IMR-90 (cell line): ENCODE measurements around the gene LHX1. TPM values are rescaled to one million over a fixed set of nuclear protein-coding genes. Genes with fewer than 3 reads are reported as not detected.

Experiments used
- ATAC-seq: fragments of 200-7000 bp; cut with Tn5 transposase; 2 replicates; pipeline ENCODE4 v1.9.1; 2020; ENCODE audit warnings: low read depth, mild to moderate bottlenecking, moderate library complexity
- BruUV-seq: library from RNA; stranded (reverse); fragments of 400-500 nt; replicated peaks from 2 replicates; lab custom pipeline; 2021; lab: Mats Ljungman, UMichigan
- CTCF ChIA-PET: fragments of 300-600 bp; formaldehyde crosslinking; extraction: SDS; loops from one replicate; lab custom pipeline; 2021; ENCODE audit warnings: antibody characterized with exemption; lab: Yijun Ruan, JAX
- POLR2A ChIA-PET: fragments of 300-600 bp; sonication (Branson Sonifier 250); formaldehyde crosslinking; loops from one replicate; lab custom pipeline; 2022; ENCODE audit warnings: antibody characterized with exemption; ENCODE audit not compliant: unreplicated experiment; lab: Charles Lee
- DNase-seq: peaks from one replicate; pipeline ENCODE4 v3.0.0; 2013
- H2AFZ ChIP-seq: replicated peaks from 2 replicates; pipeline ENCODE3; 2013; ENCODE audit warnings: low read length, mild to moderate bottlenecking; ENCODE audit not compliant: poor library complexity
- H2AK5ac ChIP-seq: 2 replicates; pipeline ENCODE4 v1.6.1; 2013; ENCODE audit warnings: low read depth, low read length, inconsistent platforms
- H2AK9ac ChIP-seq: replicated peaks from 2 replicates; pipeline ENCODE3; 2013; ENCODE audit warnings: mild to moderate bottlenecking, low read depth, low read length, moderate library complexity; ENCODE audit not compliant: poor library complexity
- H2BK120ac ChIP-seq: 2 replicates; pipeline ENCODE4 v1.6.1; 2013; ENCODE audit warnings: low read depth, low read length, inconsistent platforms
- H2BK15ac ChIP-seq: 3 replicates; pipeline ENCODE4 v1.6.1; 2013; ENCODE audit warnings: low read depth, low read length, inconsistent platforms
- H2BK20ac ChIP-seq: 2 replicates; pipeline ENCODE4 v1.6.1; 2013; ENCODE audit warnings: low read depth, mild to moderate bottlenecking, inconsistent platforms, low read length, moderate library complexity
- H2BK5ac ChIP-seq: 2 replicates; pipeline ENCODE4 v1.6.1; 2013; ENCODE audit warnings: mild to moderate bottlenecking, low read depth, low read length, inconsistent platforms; ENCODE audit not compliant: poor library complexity, severe bottlenecking
- H3K14ac ChIP-seq: replicated peaks from 2 replicates; pipeline ENCODE4 v1.6.1; 2013; ENCODE audit warnings: low read depth, low read length, inconsistent platforms
- H3K18ac ChIP-seq: 2 replicates; pipeline ENCODE4 v1.6.1; 2013; ENCODE audit warnings: low read depth, low read length, control low read depth
- H3K23ac ChIP-seq: 2 replicates; pipeline ENCODE4 v1.6.1; 2013; ENCODE audit warnings: low read depth, low read length, inconsistent platforms
- H3K27ac ChIP-seq: 2 replicates; pipeline ENCODE4 v1.5.1; 2013; ENCODE audit warnings: mild to moderate bottlenecking, control low read depth, low read length; ENCODE audit not compliant: insufficient read depth
- H3K27me3 ChIP-seq: 2 replicates; pipeline ENCODE4 v1.6.1; 2013; ENCODE audit warnings: low read length; ENCODE audit not compliant: control insufficient read depth, insufficient read depth
- H3K36me3 ChIP-seq: 2 replicates; pipeline ENCODE4 v1.6.1; 2013; ENCODE audit warnings: low read length, mixed read lengths; ENCODE audit not compliant: control insufficient read depth, insufficient read depth
- H3K4ac ChIP-seq: 2 replicates; pipeline ENCODE4 v1.6.1; 2013; ENCODE audit warnings: low read depth, low read length, inconsistent platforms
- H3K4me1 ChIP-seq: 2 replicates; pipeline ENCODE4 v1.6.1; 2013; ENCODE audit warnings: low read length, mixed read lengths; ENCODE audit not compliant: control insufficient read depth, insufficient read depth
- H3K4me2 ChIP-seq: 2 replicates; pipeline ENCODE4 v1.6.1; 2013; ENCODE audit warnings: low read depth, mild to moderate bottlenecking, control low read depth, low read length, moderate library complexity
- H3K4me3 ChIP-seq: 2 replicates; pipeline ENCODE4 v1.5.1; 2013; ENCODE audit warnings: low read depth, mild to moderate bottlenecking, control low read depth, low read length, moderate library complexity; ENCODE audit not compliant: insufficient read depth
- H3K56ac ChIP-seq: 2 replicates; pipeline ENCODE4 v1.6.1; 2013; ENCODE audit warnings: low read length, inconsistent platforms; ENCODE audit not compliant: insufficient read depth; ENCODE audit errors: extremely low read depth
- H3K79me1 ChIP-seq, 2 experiments: 2 replicates each; pipeline ENCODE4 v1.6.1; 2013; ENCODE audit warnings: low read length in 2 of 2, inconsistent platforms in 1 of 2, low read depth in 1 of 2
- H3K9ac ChIP-seq: 2 replicates; pipeline ENCODE4 v1.6.1; 2013; ENCODE audit warnings: low read depth, low read length, control low read depth
- H3K9me1 ChIP-seq: 2 replicates; pipeline ENCODE4 v1.6.1; 2013; ENCODE audit warnings: low read length, inconsistent platforms; ENCODE audit not compliant: insufficient read depth
- H3K9me3 ChIP-seq: 2 replicates; pipeline ENCODE4 v1.6.1; 2013; ENCODE audit warnings: low read length; ENCODE audit not compliant: control insufficient read depth, insufficient read depth
- H4K20me1 ChIP-seq: 2 replicates; pipeline ENCODE4 v1.6.1; 2013; ENCODE audit warnings: low read length, inconsistent platforms; ENCODE audit not compliant: insufficient read depth
- H4K5ac ChIP-seq: 2 replicates; pipeline ENCODE4 v1.6.1; 2013; ENCODE audit warnings: mild to moderate bottlenecking, low read depth, low read length, control low read depth
- H4K8ac ChIP-seq, 2 experiments: 2 replicates each; pipeline ENCODE4 v1.6.1; 2013; ENCODE audit warnings: low read depth in 2 of 2, low read length in 2 of 2, control low read depth in 1 of 2, inconsistent platforms in 1 of 2
- H4K91ac ChIP-seq: 2 replicates; pipeline ENCODE4 v1.6.1; 2013; ENCODE audit warnings: low read depth, low read length, inconsistent platforms; ENCODE audit not compliant: insufficient read depth
- BHLHE40 ChIP-seq: fragments of 150-350 bp; IDR thresholded peaks from 2 replicates; pipeline ENCODE4 v1.6.1; 2016; ENCODE audit warnings: mild to moderate bottlenecking, low read depth, low read length
- CEBPB ChIP-seq: IDR thresholded peaks from 2 replicates; pipeline ENCODE4 v1.6.1; 2012; ENCODE audit warnings: low read depth, low read length, improper control_type of control experiment
- CHD1 ChIP-seq: IDR thresholded peaks from 2 replicates; pipeline ENCODE4 v1.6.1; 2012; ENCODE audit warnings: low read depth, low read length, improper control_type of control experiment
- CTCF ChIP-seq: conservative IDR thresholded peaks from 2 replicates; pipeline ENCODE4 v1.5.1; 2012; ENCODE audit warnings: mild to moderate bottlenecking, low read depth, low read length, improper control_type of control experiment
- FOS ChIP-seq: fragments of 150-350 bp; IDR thresholded peaks from 2 replicates; pipeline ENCODE4 v1.6.1; 2016; ENCODE audit warnings: low read depth, low read length
- MAFK ChIP-seq: IDR thresholded peaks from 2 replicates; pipeline ENCODE4 v1.6.1; 2012; ENCODE audit warnings: low read depth, low read length, improper control_type of control experiment
- MAZ ChIP-seq: IDR thresholded peaks from 2 replicates; pipeline ENCODE4 v1.6.1; 2012; ENCODE audit warnings: low read depth, mild to moderate bottlenecking, low read length, improper control_type of control experiment, moderate library complexity, borderline replicate concordance
- MXI1 ChIP-seq: IDR thresholded peaks from 2 replicates; pipeline ENCODE4 v1.6.1; 2012; ENCODE audit warnings: low read depth, mild to moderate bottlenecking, low read length, moderate library complexity, borderline replicate concordance
- NFE2L2 ChIP-seq: fragments of 150-350 bp; IDR thresholded peaks from 2 replicates; pipeline ENCODE4 v1.6.1; 2016; ENCODE audit warnings: low read depth, mild to moderate bottlenecking, low read length
- POLR2A ChIP-seq: IDR thresholded peaks from 2 replicates; pipeline ENCODE4 v1.6.1; 2012; ENCODE audit warnings: mild to moderate bottlenecking, low read depth, low read length
- RCOR1 ChIP-seq: IDR thresholded peaks from 2 replicates; pipeline ENCODE4 v1.6.1; 2012; ENCODE audit warnings: mild to moderate bottlenecking, low read length, improper control_type of control experiment; ENCODE audit not compliant: insufficient replicate concordance
- RFX5 ChIP-seq: IDR thresholded peaks from 2 replicates; pipeline ENCODE4 v1.8.0; 2012; ENCODE audit warnings: low read depth, mild to moderate bottlenecking, low read length, moderate library complexity
- SMC3 ChIP-seq: fragments of 150-350 bp; IDR thresholded peaks from 2 replicates; pipeline ENCODE4 v1.6.1; 2016; ENCODE audit warnings: low read depth, mild to moderate bottlenecking, antibody characterized with exemption, low read length, moderate library complexity
- WGBS, 2 experiments: methylation state at CpG; one replicate each; pipeline versions ENCODE4 v1.1.5 to v1.1.7; 2013; ENCODE audit warnings: missing lambda C conversion rate in 2 of 2; ENCODE audit not compliant: insufficient read length in 1 of 2; ENCODE audit errors: extremely low coverage in 2 of 2; 5-methylcytosine and 5-hydroxymethylcytosine counted together
- dilution Hi-C: fragments of 300-500 bp; cut with HindIII; formaldehyde crosslinking; loops from one replicate; pipeline ENCODE4 v1.14.3; 2018; ENCODE audit warnings: low sequenced_read_pairs; ENCODE audit not compliant: unreplicated experiment
- in situ Hi-C: fragments of 300-500 bp; cut with MboI; formaldehyde crosslinking; loops from 3 replicates; pipeline ENCODE4 v1.14.3; 2019; ENCODE audit warnings: low sequenced_read_pairs, inconsistent platforms, mixed read lengths
- intact Hi-C: fragments of 100-400 bp; cut with micrococcal nuclease; formaldehyde crosslinking; loops from 2 replicates; pipeline ENCODE4 v1.10.0; 2022
- polyA plus RNA-seq, 3 experiments: library from polyadenylated mRNA; depleted of rRNA; stranded (reverse); fragments of >200 nt; gene quantifications; 2 replicates each; pipeline ENCODE4 v1.2.3, GENCODE V29; 2012; ENCODE audit warnings: low replicate concordance in 1 of 3
- total RNA-seq: library from RNA; depleted of rRNA; stranded (reverse); fragments of >200 nt; gene quantifications from 2 replicates; pipeline ENCODE4 v1.2.3, GENCODE V29; 2012
- TF ChIP-seq, protein P1 (sequence below): fragments of 150-350 bp; IDR thresholded peaks from 2 replicates; pipeline ENCODE4 v1.6.1; 2016; ENCODE audit warnings: low read depth, mild to moderate bottlenecking, low read length, moderate library complexity, borderline replicate concordance
- TF ChIP-seq, protein P2 (sequence below): fragments of 150-350 bp; IDR thresholded peaks from 2 replicates; pipeline ENCODE4 v1.6.1; 2017; ENCODE audit warnings: mild to moderate bottlenecking, antibody characterized with exemption, low read length, low read depth

Gene LHX1
- total and polyA plus RNA-seq, 2 of the 4 experiments (the other 2 are of a cell fraction), result not detected

GRCh38 chr17:36931697-36932382 lies 5.4 kb upstream of the LHX1 start:
- 4% methylated on average over 16 of the region's 30 CpGs; no CpG with 5 or more reads in 1 of the 2 experiments for WGBS, 2 experiments
- H3K14ac ChIP-seq, result no peak overlapping the region
- H2BK15ac ChIP-seq, result no peak overlapping the region
- peaks cover 6% of the 10 kb centered on the region; the same call in 1 of the 2 replicates for H3K4me1 ChIP-seq
- peak overlapping the region; percentile 41; the same call in 1 of the 2 replicates for H3K4me2 ChIP-seq
- no peak overlapping the region for H3K4ac ChIP-seq
- intact Hi-C loops, result loop anchor here (10.0 kb wide), 1 partner anchor 77 kb away; no protein-coding TSS in a partner anchor
- in situ Hi-C loops, result no loop called here
- no peak overlapping the region for H4K8ac ChIP-seq
- H3K9me3 ChIP-seq, result peaks cover 13% of the 10 kb centered on the region; the same call in 1 of the 2 replicates
- no peaks in the 10 kb centered on the region for H3K79me1 ChIP-seq
- dilution Hi-C loops, result no loop called here
- H3K36me3 ChIP-seq, result no peaks in the 10 kb centered on the region
- no TSS peak for BruUV-seq
- peaks cover 13% of the 10 kb centered on the region for H4K20me1 ChIP-seq
- peaks cover 99% of the 10 kb centered on the region for H3K27me3 ChIP-seq
- no peak overlapping the region for H4K5ac ChIP-seq
- H2BK120ac ChIP-seq, result no peak overlapping the region
- H2AK9ac ChIP-seq, result no peak overlapping the region
- H2AFZ ChIP-seq, result peak overlapping the region; percentile 29
- CTCF ChIA-PET, result no interaction called here
- no peak overlapping the region for H3K27ac ChIP-seq
- H2AK5ac ChIP-seq, result no peak overlapping the region
- no peak overlapping the region for H2BK20ac ChIP-seq
- POLR2A ChIA-PET, result no interaction called here
- no peak overlapping the region for H3K56ac ChIP-seq
- H2BK5ac ChIP-seq, result no peak overlapping the region
- no peak for DNase-seq
- no peak overlapping the region for H3K23ac ChIP-seq
- H3K4me3 ChIP-seq, result no peak overlapping the region
- H3K18ac ChIP-seq, result no peak overlapping the region
- ATAC-seq, result no peak
- no peak overlapping the region for H4K91ac ChIP-seq
- H3K9ac ChIP-seq, result no peak overlapping the region
- H3K9me1 ChIP-seq, result peaks cover 4% of the 10 kb centered on the region; the same call in 1 of the 2 replicates
- no peak for TF ChIP-seq MXI1
- TF ChIP-seq, protein P1, sequence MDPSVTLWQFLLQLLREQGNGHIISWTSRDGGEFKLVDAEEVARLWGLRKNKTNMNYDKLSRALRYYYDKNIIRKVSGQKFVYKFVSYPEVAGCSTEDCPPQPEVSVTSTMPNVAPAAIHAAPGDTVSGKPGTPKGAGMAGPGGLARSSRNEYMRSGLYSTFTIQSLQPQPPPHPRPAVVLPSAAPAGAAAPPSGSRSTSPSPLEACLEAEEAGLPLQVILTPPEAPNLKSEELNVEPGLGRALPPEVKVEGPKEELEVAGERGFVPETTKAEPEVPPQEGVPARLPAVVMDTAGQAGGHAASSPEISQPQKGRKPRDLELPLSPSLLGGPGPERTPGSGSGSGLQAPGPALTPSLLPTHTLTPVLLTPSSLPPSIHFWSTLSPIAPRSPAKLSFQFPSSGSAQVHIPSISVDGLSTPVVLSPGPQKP, result no peak
- no peak for TF ChIP-seq MAZ
- TF ChIP-seq, protein P2, sequence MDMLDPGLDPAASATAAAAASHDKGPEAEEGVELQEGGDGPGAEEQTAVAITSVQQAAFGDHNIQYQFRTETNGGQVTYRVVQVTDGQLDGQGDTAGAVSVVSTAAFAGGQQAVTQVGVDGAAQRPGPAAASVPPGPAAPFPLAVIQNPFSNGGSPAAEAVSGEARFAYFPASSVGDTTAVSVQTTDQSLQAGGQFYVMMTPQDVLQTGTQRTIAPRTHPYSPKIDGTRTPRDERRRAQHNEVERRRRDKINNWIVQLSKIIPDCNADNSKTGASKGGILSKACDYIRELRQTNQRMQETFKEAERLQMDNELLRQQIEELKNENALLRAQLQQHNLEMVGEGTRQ, result no peak
- no peak for TF ChIP-seq NFE2L2
- TF ChIP-seq FOS, result no peak
- no peak for TF ChIP-seq CEBPB
- no peak for TF ChIP-seq CTCF
- TF ChIP-seq MAFK, result no peak
- TF ChIP-seq RCOR1, result no peak
- no peak for TF ChIP-seq SMC3
- TF ChIP-seq CHD1, result no peak
- TF ChIP-seq BHLHE40, result no peak
- TF ChIP-seq RFX5, result no peak
- TF ChIP-seq POLR2A, result no peak
